Superior temporal gyrus (tissue), 1 donor: ENCODE data around the gene INHBE.
"Not testable (repeated sequence)": the region's sequence is repeated elsewhere in the genome, so short reads cannot be mapped to it uniquely, and the experiment has no call there.

Source experiments
- DNase-seq: peaks from one replicate; pipeline ENCODE4 v3.0.0-alpha.2; 2016; ENCODE audit errors: extremely low spot score

Gene INHBE

GRCh38 chr12:57441393-57441792 lies 13.7 kb upstream of the INHBE start:
- not testable (repeated sequence) for DNase-seq

- DNase-seq = no peak
These were observed 13.2 kb upstream of the INHBE start for GRCh38 chr12:57441846-57442427.

- DNase-seq = not testable (repeated sequence)
These were observed 10.8 kb upstream of the INHBE start for GRCh38 chr12:57444337-57444736.

GRCh38 chr12:57444744-57445143 lies 10.4 kb upstream of the INHBE start:
- DNase-seq = no peak

- DNase-seq = no peak
These were observed 8.7 kb upstream of the INHBE start for GRCh38 chr12:57446292-57446960.

- DNase-seq = no peak
These were observed 6.4 kb upstream of the INHBE start for GRCh38 chr12:57448669-57449068.

- no peak for DNase-seq
These were observed 5.7 kb upstream of the INHBE start for GRCh38 chr12:57449375-57449774.

- no peak for DNase-seq
These were observed 5.0 kb upstream of the INHBE start for GRCh38 chr12:57450057-57450456.

- no peak for DNase-seq
These were observed 3.8 kb upstream of the INHBE start for GRCh38 chr12:57451233-57451778.

GRCh38 chr12:57452181-57452936 lies 2.7 kb upstream of the INHBE start:
- peak; percentile 76 for DNase-seq

- peak; percentile 85 for DNase-seq
These were observed 2.1 kb upstream of the INHBE start for GRCh38 chr12:57452937-57453509.

GRCh38 chr12:57454213-57454565 lies 918 bp upstream of the INHBE start:
- no peak for DNase-seq

GRCh38 chr12:57455374-57456144 lies 452 bp downstream of the INHBE start:
- DNase-seq = no peak

GRCh38 chr12:57456145-57456700 lies 1.1 kb downstream of the INHBE start:
- peak; percentile 48 for DNase-seq

- DNase-seq = no peak
These were observed 1.8 kb downstream of the INHBE start for GRCh38 chr12:57456737-57457490.

- DNase-seq = no peak
These were observed 3.6 kb downstream of the INHBE start for GRCh38 chr12:57458665-57459054.

GRCh38 chr12:57459055-57459749 lies 4.1 kb downstream of the INHBE start:
- peak; percentile 97 for DNase-seq

- DNase-seq = no peak
These were observed 4.8 kb downstream of the INHBE start, which contains the start of gene GLI1 for GRCh38 chr12:57459750-57460467. GLI1 (plus strand) TSS chr12:57459785; CDS start chr12:57463692, 3,907 bp downstream.

GRCh38 chr12:57460468-57460784 lies 5.3 kb downstream of the INHBE start:
- DNase-seq = no peak
